Measurements from ENCODE around the gene MMD.
"Not testable (repeated sequence)": the region's sequence is repeated elsewhere in the genome, so short reads cannot be mapped to it uniquely, and the experiment has no call there.

MMD gene

DNA sequence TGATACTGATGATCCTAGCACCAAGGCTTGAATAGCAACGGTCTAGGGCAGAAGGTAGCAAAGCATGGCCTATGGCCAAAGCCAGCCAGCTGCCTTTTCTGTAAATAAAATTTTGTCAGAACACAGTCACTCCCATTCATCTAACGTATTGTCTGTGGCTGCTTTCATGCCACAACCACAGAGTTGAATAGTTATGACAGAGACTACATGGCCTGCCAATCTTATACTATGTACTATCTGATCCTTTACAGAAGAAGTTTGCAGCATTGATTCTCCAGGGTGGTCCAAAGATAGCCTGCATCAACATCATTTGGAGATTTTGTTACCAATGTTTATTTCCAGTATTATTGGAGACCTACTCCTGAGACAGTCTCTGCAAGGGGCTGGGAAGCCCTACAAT is 19.9 kb upstream of the MMD start:
- no peaks in the 10 kb centered on the region for H3K36me3 ChIP-seq (ENCODE audit: control insufficient read depth, insufficient read depth, low read length)

DNA sequence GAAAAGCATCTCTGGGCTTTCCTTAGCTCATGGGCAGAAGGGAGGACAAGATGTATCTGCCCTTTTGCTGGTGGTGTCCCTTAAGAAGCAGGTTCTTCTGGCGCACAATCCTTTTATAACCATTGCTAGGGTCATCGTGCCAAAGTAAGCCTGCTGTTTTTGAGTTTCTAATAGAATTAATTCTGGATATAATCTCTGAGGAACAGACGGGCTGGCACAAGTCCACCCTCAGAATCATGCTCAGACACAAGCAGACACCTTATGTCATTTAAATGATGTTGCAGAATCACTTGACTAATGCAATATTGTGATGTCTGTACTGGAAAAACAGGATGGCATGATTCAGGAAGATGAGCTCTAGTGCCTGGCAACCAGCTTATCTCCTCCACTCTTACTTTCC is 18.8 kb upstream of the MMD start:
- H3K4me3 ChIP-seq (ENCODE audit: low read depth, low read length): no peak overlapping the region
- H3K36me3 ChIP-seq (ENCODE audit: control insufficient read depth, insufficient read depth, low read length): no peaks in the 10 kb centered on the region
- no peak overlapping the region for H3K9ac ChIP-seq (ENCODE audit: low read depth, low read length)
- H3K4me1 ChIP-seq (ENCODE audit: control insufficient read depth, insufficient read depth, low read length): peaks cover 10% of the 10 kb centered on the region
- H3K9me3 ChIP-seq (ENCODE audit: control insufficient read depth, insufficient read depth, low read length): no peaks in the 10 kb centered on the region
- no peaks in the 10 kb centered on the region for H3K27me3 ChIP-seq (ENCODE audit: control insufficient read depth, insufficient read depth, low read length)

More for the DNA sequence above, 19.9 kb upstream of the MMD start:
- no peaks in the 10 kb centered on the region for H3K27me3 ChIP-seq (ENCODE audit: control insufficient read depth, insufficient read depth, low read length)
- H3K4me3 ChIP-seq (ENCODE audit: low read depth, low read length): no peak overlapping the region
- peaks cover 10% of the 10 kb centered on the region for H3K4me1 ChIP-seq (ENCODE audit: control insufficient read depth, insufficient read depth, low read length)
- no peaks in the 10 kb centered on the region for H3K9me3 ChIP-seq (ENCODE audit: control insufficient read depth, insufficient read depth, low read length)
- H3K9ac ChIP-seq (ENCODE audit: low read depth, low read length): no peak overlapping the region

DNA sequence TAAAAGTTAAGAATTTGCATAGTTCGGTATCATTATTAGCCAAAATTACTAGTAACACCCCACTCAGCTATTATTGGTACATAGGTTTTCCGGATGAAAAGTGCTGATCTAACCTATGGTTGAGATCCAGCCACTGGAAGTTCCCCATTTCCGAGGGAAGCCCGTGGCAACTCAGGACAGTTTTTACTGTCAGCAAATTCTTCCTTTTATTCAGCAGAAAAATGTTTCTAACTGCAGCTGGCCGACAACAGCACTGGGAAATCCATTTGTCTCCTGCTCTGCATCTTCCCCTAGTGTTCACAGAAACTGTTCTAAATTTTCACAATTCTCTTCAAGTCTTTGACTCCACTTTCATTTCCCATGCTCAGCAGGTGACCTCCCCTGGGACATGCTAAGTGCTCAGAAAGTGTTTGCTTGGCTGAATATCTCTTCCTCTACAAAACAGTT is 15.5 kb upstream of the MMD start:
- peaks cover 2% of the 10 kb centered on the region for H3K4me1 ChIP-seq (ENCODE audit: control insufficient read depth, insufficient read depth, low read length)
- no peaks in the 10 kb centered on the region for H3K27me3 ChIP-seq (ENCODE audit: control insufficient read depth, insufficient read depth, low read length)
- H3K4me3 ChIP-seq (ENCODE audit: low read depth, low read length): no peak overlapping the region
- H3K9ac ChIP-seq (ENCODE audit: low read depth, low read length): no peak overlapping the region
- H3K36me3 ChIP-seq (ENCODE audit: control insufficient read depth, insufficient read depth, low read length): no peaks in the 10 kb centered on the region
- no peaks in the 10 kb centered on the region for H3K9me3 ChIP-seq (ENCODE audit: control insufficient read depth, insufficient read depth, low read length)

DNA sequence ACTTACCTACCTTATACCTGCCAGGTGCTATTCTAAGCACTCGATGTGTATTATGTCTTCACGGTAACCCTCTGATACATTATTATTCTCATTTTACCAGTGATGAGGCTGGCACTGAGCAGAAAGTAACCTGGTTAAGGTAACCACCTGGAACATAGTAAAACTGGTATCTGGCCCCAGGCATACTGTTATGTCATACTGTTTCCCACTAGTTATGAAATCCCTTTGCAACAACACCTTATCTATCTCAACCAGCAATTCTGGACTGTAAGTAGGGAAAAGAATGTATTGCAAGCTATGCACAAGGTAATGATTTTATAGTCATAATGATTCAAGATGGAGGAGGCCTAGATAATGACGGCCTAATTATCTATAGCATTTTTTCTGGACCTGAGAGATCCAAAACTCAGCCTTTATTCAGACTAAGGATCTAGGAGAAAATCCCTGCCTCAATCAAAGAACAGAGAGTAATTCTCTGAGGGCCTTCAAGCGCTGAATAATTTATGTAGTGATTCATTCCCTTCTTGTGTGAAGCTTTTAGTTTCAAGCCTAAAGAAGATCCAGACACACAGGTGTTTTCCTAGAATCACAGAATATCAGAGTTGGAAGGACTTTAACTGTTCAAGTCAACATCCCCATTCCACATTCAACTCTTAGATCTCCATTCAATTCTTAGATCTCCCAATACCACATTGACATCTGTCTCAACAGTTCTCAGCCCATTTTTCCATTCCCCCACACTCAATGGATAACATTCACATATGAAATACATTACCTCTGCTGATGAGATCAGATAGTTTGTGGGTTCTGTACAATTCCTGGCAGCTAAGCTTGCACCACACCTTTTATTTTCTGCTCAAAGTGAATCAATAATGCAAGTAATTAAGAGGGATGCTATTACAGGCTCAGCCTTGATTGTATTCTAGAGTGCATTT is 14.9 kb upstream of the MMD start:
- no peak overlapping the region for H3K9ac ChIP-seq (ENCODE audit: low read depth, low read length)
- no peaks in the 10 kb centered on the region for H3K9me3 ChIP-seq (ENCODE audit: control insufficient read depth, insufficient read depth, low read length)
- H3K4me1 ChIP-seq (ENCODE audit: control insufficient read depth, insufficient read depth, low read length): peaks cover 2% of the 10 kb centered on the region
- H3K4me3 ChIP-seq (ENCODE audit: low read depth, low read length): no peak overlapping the region
- no peaks in the 10 kb centered on the region for H3K36me3 ChIP-seq (ENCODE audit: control insufficient read depth, insufficient read depth, low read length)
- no peaks in the 10 kb centered on the region for H3K27me3 ChIP-seq (ENCODE audit: control insufficient read depth, insufficient read depth, low read length)

DNA sequence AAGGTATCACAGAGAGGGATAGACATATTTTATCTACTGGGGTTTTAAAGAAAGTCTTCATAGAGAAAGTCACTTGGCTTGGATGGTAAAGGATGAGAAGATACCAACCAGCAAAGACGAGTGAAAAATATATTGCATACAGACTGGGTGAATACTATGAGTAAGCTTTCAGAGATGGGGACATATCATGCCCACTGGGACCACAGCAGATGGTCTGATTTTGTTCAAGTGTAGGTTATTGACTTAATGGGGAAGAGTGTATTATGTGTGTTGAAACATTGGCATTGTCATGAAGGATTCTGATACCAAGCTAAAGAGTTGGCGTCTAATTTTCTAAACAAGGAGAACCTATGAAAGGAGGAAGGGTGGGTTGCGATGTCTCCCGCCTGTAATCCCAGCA is 13.8 kb upstream of the MMD start:
- Histone ChIP-seq H3K9me3 (ENCODE audit: control insufficient read depth, insufficient read depth, low read length) (no peaks in the 10 kb centered on the region), H3K4me3 (ENCODE audit: low read depth, low read length) (no peak overlapping the region), H3K9ac (ENCODE audit: low read depth, low read length) (no peak overlapping the region), H3K36me3 (ENCODE audit: control insufficient read depth, insufficient read depth, low read length) (no peaks in the 10 kb centered on the region), H3K4me1 (ENCODE audit: control insufficient read depth, insufficient read depth, low read length) (peaks cover 2% of the 10 kb centered on the region), H3K27me3 (ENCODE audit: control insufficient read depth, insufficient read depth, low read length) (no peaks in the 10 kb centered on the region)

DNA sequence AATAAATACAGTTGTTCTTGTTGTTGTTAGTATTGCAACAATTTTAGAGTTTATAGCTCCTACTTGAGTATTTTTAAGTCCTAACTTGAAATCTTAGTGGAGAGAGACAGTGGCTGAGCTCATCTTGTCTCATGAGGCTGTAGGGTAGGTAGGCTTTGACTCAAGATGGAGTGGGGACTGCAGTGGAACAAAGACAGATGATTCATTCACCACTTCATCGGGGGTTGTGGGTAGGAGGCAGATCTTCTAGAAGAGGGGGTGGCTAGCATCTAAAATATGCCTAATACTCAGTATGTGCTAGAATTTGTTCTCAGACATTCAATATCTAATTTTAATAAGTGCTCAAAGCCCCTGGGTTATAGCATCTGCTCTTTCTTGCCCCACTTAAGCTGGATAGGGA is 13.1 kb upstream of the MMD start:
- Histone ChIP-seq H3K9me3 (ENCODE audit: control insufficient read depth, insufficient read depth, low read length) (no peaks in the 10 kb centered on the region), H3K4me1 (ENCODE audit: control insufficient read depth, insufficient read depth, low read length) (peaks cover 2% of the 10 kb centered on the region), H3K9ac (ENCODE audit: low read depth, low read length) (no peak overlapping the region), H3K27me3 (ENCODE audit: control insufficient read depth, insufficient read depth, low read length) (no peaks in the 10 kb centered on the region), H3K36me3 (ENCODE audit: control insufficient read depth, insufficient read depth, low read length) (no peaks in the 10 kb centered on the region), H3K4me3 (ENCODE audit: low read depth, low read length) (no peak overlapping the region)

DNA sequence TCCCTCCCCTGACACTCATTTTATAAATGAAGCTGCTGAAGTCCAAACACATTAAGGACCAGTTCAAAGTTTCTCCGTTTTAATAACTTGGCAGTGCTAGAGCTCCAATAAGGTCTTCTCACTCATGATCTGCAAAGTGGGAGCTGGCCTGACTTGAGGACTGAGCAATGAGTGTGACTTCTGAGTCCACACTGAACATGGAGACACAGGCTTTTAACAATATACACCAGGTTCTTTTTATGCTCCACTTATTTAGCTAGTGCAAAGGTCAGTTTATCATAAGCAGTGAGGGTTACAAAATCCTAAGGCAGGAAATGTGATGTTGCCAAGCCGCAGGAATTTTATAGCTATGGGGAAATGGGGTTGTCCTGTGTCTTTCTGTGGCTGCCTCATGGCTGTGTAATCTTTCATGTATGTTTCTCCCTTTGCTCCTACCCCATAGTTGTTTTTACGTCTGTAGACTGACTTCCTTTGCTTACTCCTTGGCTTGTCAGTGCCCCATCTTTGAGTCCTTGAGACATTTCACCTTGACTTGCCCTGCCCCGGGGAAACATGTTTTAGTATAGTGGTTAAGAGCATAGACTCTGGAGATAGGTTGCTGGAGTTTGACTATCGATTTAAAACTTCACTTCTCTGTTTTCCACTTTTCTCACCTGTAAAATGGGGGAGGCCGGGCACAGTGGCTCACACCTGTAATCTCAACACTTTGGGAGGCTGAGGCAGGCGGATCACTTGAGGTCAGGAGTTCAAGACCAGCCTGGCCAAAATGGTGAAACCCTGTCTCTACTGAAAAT is 12.2 kb upstream of the MMD start:
- no peaks in the 10 kb centered on the region for H3K9me3 ChIP-seq (ENCODE audit: control insufficient read depth, insufficient read depth, low read length)
- H3K36me3 ChIP-seq (ENCODE audit: control insufficient read depth, insufficient read depth, low read length): no peaks in the 10 kb centered on the region
- H3K4me1 ChIP-seq (ENCODE audit: control insufficient read depth, insufficient read depth, low read length): peaks cover 2% of the 10 kb centered on the region
- H3K4me3 ChIP-seq (ENCODE audit: low read depth, low read length): no peak overlapping the region
- no peaks in the 10 kb centered on the region for H3K27me3 ChIP-seq (ENCODE audit: control insufficient read depth, insufficient read depth, low read length)
- H3K9ac ChIP-seq (ENCODE audit: low read depth, low read length): no peak overlapping the region

DNA sequence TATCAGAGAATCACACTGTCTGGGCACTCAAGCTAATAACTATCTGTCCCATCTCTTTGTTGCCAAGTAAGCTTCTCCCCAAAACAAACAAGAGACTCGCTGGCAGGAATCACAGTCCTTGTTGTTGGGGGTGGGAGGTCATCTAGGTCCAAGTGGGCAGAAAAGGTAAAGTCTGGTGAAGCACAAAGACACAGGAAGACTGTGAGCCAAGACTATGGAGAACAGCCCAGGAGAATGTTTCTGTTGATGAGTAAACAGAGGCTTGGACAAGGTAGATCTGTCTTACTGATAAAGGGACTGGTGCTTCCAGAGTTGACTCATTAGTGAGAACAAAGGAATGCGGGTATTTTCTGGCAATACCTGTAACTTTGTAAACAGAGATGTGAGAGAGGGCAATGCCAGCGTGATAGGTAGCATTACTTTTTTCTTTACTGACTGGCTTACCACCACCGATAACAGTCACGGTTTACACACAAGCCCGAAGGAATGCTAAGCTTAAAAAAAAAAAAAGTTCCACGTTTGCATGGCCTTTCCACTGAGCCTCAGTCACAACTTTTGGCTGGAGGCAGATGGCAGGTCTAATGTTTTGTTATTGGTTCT is 11.5 kb upstream of the MMD start:
- peaks cover 2% of the 10 kb centered on the region for H3K4me1 ChIP-seq (ENCODE audit: control insufficient read depth, insufficient read depth, low read length)
- no peaks in the 10 kb centered on the region for H3K27me3 ChIP-seq (ENCODE audit: control insufficient read depth, insufficient read depth, low read length)
- H3K4me3 ChIP-seq (ENCODE audit: low read depth, low read length): no peak overlapping the region
- H3K36me3 ChIP-seq (ENCODE audit: control insufficient read depth, insufficient read depth, low read length): no peaks in the 10 kb centered on the region
- no peak overlapping the region for H3K9ac ChIP-seq (ENCODE audit: low read depth, low read length)
- H3K9me3 ChIP-seq (ENCODE audit: control insufficient read depth, insufficient read depth, low read length): no peaks in the 10 kb centered on the region

DNA sequence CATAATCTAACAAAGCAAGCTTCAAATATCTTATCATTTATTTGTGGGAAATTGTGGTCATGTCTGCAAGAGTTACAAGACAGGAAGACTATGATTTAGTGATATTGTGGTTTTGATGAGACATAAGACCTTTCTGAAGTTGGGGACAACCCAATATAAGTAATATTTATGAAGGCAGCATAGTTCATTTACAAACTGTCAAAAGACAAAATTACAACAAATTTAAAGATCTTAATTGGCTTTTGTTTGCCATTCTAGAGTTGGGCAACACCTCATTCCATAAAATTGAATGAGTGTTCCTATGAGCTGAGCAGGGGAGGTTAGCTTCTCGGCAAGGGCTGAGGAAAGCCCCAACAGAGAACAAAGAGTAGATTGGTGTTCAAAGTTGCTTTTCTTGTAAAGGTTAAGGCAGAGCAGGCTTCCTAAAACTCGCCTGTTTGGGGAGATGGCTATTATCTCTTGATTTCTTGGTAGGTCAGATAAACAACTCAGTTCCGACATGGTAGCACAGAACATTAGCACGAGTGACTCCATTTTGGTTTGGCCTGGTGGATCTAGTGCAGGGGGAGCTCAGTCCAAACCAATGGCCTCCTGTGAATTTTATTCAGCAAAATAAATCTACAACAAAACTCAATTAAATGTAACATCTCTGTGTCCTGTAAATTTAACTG is 10.9 kb upstream of the MMD start:
- no peaks in the 10 kb centered on the region for H3K9me3 ChIP-seq (ENCODE audit: control insufficient read depth, insufficient read depth, low read length)
- no peak overlapping the region for H3K4me3 ChIP-seq (ENCODE audit: low read depth, low read length)
- H3K4me1 ChIP-seq (ENCODE audit: control insufficient read depth, insufficient read depth, low read length): peaks cover 2% of the 10 kb centered on the region
- H3K9ac ChIP-seq (ENCODE audit: low read depth, low read length): no peak overlapping the region
- no peaks in the 10 kb centered on the region for H3K27me3 ChIP-seq (ENCODE audit: control insufficient read depth, insufficient read depth, low read length)
- H3K36me3 ChIP-seq (ENCODE audit: control insufficient read depth, insufficient read depth, low read length): no peaks in the 10 kb centered on the region

DNA sequence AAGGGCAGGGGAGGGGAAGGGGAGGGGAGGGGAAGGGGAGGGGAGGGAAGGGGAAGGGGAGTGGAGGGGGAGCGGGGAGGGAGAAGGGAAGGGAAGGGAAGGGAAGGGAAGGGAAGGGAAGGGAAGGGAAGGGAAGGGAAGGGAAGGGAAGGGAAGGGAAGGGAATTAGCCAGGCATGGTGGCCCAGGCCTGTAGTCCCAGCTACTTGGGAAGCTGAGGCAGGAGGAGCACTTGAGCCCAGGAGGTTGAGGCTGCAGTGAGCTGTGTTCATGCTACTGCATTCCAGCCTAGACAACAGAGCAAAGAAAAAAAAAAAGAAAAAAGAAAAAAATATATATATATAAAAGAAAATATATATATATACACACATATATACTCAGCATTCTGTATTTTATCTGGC is 10.3 kb upstream of the MMD start:
- H3K27me3 ChIP-seq (ENCODE audit: control insufficient read depth, insufficient read depth, low read length); H3K4me1 ChIP-seq (ENCODE audit: control insufficient read depth, insufficient read depth, low read length); H3K9me3 ChIP-seq (ENCODE audit: control insufficient read depth, insufficient read depth, low read length); H3K4me3 ChIP-seq (ENCODE audit: low read depth, low read length); H3K36me3 ChIP-seq (ENCODE audit: control insufficient read depth, insufficient read depth, low read length); H3K9ac ChIP-seq (ENCODE audit: low read depth, low read length): not testable (repeated sequence)

DNA sequence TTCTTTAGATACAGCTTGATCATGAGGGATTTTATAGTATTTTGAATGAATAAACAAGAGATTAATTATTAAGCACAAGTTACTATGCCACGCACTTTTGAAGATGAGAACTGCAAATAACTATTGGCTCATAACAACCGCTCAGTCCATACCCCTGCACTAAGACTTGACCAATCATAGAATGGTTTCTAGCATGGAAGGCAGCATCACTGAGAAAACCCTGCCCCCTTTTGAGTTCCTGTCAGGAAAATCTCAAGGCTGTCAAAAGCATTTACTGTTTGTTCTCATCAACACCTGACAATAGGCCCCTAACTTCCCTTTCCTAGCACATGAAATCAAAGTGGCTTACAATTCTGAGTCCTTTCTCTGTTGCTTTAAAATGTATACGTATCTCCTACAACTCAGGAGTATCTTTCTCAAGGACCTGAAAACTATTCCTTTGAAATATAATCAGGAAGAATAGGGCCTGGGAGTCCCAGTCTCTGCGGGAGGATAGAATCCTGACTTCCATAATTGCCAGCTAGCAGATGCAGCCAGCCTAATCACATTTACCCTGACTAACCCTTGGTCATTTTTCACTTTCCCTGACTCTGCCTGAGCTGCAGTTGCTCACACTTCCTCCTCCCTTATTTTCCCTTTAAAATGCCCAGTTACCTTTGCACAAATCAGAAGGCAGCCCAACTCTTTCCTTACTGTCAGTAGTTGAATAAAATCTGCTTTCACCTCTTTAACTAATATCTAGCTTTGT is 9.1 kb upstream of the MMD start:
- H3K27me3 ChIP-seq (ENCODE audit: control insufficient read depth, insufficient read depth, low read length): no peaks in the 10 kb centered on the region
- no peak overlapping the region for H3K9ac ChIP-seq (ENCODE audit: low read depth, low read length)
- no peaks in the 10 kb centered on the region for H3K36me3 ChIP-seq (ENCODE audit: control insufficient read depth, insufficient read depth, low read length)
- no peaks in the 10 kb centered on the region for H3K9me3 ChIP-seq (ENCODE audit: control insufficient read depth, insufficient read depth, low read length)
- H3K4me3 ChIP-seq (ENCODE audit: low read depth, low read length): no peak overlapping the region
- no peaks in the 10 kb centered on the region for H3K4me1 ChIP-seq (ENCODE audit: control insufficient read depth, insufficient read depth, low read length)
